GM18517 (cell line): Measurements from ENCODE around the gene COG2.

Experiments used
- ATAC-seq: cut with Tn5 transposase; IDR thresholded peaks from one replicate; pipeline ENCODE4 v1.9.1; 2021; ENCODE audit warnings: mild to moderate bottlenecking, moderate library complexity; ENCODE audit not compliant: unreplicated experiment

Gene COG2

DNA sequence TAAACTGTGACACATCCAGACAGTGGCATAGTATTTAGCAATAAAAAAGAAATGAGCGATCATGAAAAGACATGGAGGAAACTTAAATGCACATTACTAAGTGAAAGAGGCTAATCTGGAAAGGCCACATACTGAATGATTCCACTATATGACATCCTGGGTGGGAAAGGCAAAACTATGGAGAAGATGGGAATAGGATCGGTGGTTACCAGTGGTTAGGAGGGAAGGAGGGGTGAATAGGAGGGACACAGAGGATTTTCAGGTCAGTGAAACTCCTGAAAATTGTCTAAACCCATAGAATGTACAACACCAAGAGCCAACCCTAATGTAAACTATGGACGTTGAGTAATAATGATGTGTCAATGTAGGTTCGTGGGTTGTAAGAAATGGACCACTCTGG is 57.9 kb downstream of the COG2 start:
- no peak for ATAC-seq

DNA sequence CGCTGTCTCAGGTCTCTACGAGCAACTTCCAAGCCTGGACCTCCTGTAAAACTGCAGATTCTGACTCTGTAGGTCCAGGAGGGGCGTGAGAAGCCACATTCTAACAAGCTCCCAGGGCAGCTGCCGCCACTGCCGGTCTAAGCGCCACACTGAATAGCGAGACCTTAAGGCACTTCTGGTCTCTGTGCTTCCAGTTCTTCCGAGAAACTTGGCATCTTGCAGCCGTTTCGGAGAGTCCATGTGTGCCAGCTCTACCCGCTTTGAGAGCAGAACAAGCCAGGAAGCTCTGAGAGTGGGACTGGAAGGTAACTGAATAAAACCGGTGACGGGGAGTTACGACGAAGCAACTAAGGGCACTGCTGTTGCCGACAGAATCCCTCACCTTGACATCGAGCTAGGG is 59.2 kb downstream of the COG2 start:
- no peak for ATAC-seq

DNA sequence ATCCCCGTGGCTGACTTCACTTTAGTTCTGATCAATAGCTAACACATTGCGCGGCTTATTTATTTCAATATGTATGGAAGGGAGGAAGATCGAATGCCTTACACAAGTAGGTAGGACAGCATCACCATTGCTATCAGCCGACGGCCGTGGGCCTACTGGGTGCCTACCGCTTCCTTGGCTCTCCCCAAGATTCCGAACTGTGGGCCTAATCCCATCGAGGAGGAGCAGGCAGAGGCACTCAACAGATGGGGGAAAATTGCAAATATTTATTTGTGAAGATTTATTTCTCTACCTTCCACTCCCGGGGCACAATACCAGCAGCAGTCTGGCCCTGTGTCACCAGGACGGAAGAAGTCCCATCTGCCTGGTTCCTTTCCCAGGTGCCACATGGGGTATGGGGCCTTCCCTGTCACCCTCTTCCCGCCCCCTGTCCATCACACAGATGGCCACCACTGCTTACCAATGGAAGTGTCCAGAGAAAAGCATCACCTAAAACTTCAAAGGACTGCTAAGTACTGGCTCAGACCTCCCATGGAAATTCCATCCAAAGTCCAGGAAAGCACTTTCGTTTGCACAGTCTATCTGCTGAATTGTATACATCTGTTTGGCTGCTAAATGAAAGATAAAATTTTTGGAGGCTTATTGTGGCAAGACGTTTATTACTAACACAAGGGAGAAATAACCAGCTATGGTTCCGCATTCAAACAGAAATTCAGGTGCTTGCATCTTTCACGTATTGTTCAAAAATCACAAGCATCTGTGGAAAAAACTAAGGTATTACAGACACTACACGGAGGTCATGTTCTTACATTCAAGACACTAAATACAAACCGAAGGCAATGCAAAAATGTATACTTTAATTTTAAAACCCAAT is 59.9 kb downstream of the COG2 start:
- no peak for ATAC-seq

DNA sequence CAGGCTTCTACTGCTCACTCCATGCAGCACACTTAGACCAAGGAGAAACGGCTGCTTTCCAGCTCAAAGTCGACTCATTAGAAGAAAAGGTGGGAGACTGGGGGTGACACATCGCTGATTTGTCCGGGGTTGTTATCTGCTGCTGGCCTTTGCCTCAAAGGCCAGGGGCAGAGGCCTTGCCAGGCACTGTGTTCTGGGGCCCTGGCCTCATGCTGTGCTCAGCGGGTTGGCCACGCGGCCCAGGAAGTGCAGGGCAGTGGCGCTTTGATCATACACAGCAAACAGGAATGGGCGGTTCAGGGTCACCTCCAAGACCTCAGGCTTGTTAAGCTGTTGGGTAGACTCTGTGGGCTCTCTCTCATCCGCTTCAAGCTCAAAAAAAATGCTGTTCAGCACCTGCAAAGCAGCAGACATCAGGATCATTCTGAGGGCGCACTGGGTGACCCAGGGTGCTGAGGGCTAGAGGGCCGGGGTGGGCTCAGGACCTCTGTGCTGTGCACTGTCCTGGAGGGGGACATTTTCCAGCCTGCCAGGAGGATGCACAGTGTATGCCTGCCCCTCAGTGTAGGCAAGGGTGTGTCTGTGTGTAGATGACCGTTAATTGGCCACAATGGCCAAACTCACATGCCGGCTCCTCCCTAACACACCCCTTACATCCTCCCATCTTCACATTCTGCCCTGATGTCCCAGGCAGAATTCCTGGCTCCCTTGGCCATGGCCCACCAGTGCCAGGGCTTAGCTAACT is 60.8 kb downstream of the COG2 start:
- ATAC-seq, result no peak

DNA sequence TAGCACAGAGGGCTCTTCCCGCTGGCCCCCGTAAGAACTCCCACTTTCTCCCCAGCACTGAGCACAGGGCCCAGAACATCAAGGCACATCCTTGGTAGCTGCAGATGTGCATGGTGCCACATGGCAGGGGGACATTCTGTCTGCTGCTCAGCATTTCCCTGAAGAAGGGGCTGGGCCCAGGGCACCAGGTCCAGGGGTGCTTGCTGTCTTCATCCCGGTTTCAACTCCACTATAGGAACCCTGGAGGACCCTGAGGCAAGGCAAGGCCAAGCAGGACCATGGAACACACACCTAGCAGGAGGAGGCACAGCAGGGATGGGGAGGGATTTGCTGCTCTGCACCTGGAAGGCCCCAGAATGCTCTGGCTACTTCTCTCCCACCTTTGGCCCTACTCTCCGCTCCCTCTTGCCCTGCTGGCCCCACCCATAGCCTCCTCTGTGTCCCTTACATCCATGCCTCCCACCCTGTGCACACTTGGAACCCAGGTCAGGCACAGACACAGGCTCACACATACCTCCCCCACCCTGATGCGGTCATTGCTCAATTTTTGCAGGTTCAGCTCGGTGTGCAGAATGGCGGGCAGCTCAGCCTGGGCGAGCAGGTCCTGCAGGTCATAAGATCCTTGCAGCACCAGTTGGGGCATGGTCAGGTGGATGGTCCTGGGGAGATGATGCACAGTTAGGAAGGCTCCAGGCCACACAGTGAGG is 61.6 kb downstream of the COG2 start:
- no peak for ATAC-seq

DNA sequence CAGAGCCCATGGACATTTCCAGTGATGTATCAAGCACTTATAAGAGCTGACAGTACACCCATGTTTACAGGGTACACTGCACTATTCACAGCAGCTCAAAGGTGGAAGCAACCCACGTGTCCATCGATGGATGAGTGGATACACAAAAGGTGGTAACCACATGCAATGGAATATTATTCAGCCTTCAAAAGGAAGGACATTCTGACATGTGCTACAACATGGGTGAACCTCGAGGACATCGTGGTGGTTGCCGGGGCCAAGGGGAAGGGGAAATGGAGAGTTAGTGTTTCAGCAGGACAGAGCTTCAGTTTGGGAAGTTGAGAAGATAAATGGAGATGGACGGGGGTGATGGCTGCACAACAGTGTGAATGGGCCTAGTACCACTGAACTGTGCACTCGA is 62.5 kb downstream of the COG2 start:
- ATAC-seq, result no peak

DNA sequence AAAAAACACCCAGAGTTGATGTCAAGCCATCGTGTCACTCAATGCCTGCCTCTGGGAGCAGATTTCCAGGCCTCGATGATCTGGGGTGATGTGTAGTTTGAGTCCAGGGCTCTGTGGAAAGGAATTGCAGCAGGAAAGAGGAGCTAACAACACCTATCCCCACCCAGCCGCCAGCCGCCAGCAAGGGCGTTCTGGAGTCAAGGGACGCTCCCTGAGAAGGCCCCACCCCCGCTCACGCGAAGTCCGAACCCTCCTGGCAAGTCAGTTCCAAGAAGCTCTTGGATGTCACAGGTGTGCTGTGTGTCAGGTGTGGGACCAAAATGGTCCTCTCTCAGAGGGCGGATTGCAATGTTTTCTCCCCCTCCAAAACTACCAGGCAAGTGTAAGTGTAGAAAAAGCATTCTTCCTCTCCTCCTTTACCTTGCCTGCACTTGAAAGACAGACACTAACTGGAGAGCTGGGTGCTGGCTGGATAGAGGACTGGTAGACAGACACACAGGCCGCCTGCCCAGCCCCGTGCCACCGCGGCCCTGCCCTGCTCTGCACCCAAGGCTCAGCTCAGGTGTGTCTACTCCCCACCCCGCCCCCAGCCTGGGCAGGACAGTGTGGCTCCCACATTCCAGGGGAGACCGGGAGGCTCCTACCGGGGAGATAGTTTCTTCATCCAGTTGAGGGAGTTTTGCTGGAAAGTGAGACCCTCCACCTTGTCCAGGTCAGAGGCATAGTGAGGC is 63.2 kb downstream of the COG2 start:
- ATAC-seq, result no peak

DNA sequence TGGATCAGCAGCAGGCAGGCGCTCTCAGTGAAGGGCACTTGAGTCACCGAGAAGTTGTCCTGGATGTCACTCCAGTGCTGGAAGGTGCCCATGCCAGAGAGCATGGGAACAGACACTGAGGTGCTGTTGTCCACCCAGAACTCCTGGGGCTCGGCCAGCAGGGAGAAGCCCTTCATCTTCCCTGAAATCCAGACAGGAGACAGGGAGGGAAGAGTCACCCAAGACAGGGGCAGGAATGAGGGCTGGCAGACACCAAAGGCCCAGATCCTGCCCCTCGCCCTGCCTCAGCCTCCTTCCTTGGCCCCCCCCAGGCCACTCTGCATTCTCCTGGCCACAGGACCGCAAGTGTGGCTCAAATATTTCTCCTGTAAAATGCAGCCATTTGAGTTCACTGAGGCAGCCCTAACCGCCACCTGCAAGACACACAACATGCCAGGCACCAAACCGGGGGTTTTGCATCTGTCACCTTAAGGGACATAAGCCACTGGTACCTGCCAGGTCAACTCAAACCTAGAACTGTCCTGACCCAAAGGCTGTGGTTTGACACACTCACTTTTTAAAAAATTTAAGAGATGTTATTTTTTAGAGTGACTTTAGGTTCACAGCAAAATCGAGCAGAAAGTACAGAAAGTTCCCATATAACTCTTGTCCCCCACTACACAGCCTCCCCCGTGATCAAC is 63.9 kb downstream of the COG2 start:
- no peak for ATAC-seq

DNA sequence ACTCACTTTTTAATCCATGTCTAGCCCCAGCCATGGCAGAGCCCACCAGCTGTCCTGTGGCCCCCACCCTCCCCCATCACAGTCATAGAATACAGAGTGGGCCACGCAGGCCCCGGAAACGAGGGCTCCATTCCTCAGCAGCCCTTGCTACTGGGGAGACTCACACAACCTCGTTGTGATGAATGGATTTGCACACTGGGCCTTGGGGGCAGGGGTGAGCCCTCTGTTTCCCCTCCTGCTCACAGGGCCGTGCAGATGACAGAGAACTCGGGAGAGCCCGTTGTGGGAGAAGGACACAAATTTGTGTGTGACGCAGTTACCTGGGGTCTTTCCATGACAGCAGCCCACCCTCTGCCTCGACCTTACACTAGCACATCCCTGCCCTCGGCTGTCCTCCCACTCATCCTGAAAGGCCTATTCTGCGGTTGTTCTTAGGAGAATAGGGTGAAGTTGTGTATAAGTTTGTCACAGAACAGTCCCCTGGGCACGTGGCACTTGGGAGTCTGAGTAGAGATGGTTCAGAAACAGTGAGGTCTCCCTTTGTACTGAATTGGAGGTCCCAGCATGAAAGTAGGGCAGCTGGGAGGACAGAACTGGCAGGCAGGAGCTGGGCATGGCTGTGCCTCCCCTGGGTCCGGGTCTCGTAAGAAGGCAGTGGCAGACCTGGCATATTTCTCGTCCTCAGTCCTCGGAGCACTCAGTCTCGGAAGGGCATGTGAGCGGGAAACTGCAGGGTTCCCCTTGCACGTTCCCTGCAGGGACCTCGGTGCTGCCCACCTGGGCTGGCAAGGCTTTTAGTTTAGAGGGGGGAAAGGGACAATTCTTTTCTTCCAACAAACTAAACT is 64.8 kb downstream of the COG2 start:
- no peak for ATAC-seq

DNA sequence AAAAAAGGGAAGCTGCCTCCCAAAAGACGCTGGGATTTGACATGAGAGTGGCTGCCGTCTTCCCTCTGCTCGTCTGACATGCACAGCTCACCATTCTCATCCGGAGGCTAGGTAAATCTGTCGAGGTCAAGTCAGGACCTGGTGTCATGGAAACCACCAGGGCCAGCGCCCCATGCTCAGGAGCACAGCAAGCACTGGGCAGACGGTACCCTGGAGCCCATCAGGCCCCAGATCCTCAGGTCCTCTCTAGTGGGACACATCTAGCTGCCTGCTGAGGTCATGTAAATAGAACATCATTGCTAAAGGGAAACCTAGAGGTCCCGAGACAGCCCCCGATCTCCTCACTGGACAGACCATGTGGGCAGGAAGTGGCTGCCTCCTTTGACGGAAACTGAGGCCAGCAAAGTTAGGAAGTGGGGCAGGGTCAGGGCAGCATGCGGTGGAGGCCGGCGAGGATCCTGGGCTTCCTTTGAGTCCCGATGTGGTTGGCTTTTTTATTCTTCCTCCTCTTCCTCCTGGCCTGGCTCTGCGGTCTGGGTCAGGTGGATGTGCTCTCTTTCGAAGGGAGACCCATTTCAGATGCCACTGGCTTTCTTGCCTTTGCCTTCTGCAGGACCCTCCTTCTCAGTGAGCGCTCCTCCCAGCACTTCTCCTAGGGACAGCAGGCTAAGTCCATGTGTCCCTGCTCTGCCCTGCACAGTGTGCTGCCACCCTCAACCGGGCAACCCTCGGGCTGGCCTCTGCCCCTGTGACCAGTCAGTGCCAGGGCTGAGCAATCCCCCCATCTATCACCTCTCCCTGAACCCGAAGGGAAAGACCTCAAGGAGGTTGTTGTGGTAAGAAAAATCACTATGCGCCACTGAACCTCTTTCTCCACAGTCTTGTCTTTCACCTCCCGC is 65.7 kb downstream of the COG2 start:
- no peak for ATAC-seq

DNA sequence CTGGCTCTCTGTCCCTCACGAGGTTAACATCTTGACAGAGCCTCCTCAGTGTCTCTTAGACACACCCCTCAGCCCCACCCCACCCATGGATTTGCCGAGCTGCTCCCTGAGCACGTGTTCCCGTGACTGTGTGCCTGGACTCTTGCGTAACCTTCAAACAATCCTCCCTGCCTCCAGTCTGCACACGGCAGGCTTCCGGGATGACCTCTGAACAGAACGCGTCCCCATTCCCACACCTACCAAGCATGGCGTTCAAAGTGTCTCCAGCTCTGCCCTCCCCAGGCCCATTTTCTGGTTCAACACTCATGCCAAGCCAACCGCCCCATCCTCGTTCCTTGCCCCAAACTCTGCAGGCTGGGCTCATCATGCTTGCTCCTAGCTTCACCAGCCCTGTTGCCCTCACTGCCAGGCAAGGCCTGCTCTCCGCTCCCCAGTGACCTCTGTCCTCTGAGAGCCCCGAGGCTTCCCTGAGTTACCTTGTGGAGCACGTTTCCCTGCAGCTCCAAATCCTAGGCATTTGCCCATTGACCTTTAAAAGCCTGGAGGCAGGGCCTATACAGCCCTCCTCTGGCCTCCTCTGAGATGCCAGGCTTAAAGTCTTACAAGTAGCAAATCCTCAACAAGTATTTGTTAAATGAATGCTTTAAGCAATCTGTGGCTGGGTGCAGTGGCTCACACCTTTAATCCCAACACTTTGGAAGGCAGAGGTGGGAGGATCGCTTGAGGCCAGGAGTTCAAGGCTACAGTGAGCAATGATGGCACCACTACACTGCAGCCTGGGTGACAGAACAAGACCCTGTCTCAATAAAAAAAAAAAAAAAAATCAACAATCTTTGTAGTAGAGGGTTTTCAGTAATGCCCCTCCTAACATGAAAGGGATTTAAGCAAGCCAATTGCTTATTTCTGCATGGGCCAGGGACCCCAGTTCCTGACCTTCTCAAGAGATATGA is 66.6 kb downstream of the COG2 start:
- ATAC-seq, result no peak

DNA sequence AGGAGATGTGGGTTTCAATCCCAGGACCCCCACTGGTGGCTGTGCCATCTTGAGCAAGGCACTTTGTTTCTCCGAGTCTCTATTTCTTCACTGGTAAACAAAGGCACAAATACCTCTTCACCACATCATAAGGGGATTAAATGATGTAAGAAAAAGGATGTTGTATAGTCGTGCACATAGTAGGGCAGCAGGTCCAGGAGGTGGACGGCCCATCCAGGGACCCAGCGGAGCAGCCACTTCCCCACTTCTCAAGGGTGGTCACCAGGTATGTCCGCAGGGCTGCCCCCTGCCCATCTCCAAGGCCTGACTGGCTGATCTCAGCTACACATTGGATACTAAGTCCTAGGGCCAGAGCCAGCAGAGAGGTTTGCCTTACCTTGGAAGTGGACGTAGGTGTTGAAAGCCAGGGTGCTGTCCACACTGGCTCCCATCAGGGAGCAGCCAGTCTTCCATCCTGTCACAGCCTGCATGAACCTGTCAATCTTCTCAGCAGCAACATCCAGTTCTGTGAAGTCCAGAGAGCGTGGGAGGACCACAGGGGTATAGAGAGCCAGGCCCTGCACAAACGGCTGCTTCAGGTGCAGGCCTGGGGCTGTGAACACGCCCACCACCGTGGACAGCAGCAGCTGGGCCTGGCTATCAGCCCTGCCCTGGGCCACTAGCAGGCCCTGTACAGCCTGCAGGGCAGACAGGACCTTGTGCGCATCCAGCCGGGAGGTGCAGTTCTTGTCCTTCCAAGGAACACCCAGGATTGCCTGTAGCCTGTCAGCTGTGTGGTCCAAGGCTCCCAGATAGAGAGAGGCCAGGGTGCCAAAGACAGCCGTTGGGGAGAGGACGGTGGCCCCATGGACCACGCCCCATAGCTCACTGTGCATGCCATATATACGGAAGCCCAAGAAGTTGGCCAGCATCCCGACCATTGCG is 67.6 kb downstream of the COG2 start:
- ATAC-seq, result no peak

DNA sequence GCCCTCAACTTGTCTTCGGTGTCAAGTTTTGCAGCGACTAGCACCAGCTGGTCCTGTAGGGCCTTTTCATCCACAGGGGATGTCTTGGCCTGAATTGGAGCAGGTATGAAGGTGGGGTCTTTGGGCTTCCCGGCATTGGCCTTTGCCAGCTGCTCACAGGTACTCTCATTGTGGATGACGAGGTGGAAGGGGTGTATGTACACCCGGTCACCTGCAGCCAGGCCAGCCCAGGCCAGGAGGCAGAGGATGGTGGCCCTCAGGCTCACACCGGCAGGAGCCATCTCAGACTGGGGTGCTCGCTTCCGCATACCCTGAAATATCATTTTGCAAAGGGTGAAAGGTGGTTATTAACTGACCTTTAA is 68.2 kb downstream of the COG2 start:
- ATAC-seq, result no peak

DNA sequence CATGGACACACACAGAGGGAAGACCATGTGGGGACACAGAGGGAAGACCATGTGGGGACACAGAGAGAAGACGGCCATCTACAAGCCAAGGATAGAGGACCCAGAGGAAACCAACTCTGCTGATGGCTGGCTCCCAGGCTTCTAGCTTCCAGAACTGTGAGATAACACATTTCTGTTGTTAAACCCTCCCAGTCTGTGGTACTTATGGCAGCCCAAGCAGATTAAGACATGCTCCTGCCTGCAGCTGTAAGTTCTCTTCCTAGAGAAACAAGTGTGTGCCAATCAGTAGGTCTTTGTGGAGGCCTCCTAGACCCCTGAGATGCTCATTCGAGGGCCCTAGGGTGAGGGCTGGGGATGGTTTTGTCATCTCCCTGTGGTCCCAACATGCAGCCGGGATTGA is 69.0 kb downstream of the COG2 start:
- ATAC-seq, result no peak

DNA sequence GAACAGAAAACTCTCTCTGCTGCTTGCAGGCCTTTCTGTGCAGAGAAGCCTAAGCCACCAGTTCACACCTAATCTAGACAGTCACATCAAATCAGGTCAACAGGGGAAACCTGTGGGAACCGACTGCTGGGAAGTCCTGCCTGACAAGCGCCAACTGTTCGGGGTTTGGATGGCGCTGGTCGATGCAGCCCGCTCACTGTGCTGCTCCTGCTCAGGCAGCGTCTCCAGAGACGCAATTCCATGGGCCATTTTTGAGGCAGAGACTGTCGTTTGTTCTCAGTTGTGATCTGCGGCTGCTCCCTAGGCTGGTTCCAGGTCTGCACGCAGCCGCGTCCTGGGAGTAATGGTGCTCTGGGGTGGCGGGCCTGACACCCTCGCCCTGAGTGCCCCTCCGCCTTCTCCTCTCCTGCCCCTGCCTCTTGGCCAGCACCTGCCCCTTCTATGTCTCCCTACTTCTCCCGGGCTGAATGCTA is 70.2 kb downstream of the COG2 start:
- ATAC-seq, result no peak

DNA sequence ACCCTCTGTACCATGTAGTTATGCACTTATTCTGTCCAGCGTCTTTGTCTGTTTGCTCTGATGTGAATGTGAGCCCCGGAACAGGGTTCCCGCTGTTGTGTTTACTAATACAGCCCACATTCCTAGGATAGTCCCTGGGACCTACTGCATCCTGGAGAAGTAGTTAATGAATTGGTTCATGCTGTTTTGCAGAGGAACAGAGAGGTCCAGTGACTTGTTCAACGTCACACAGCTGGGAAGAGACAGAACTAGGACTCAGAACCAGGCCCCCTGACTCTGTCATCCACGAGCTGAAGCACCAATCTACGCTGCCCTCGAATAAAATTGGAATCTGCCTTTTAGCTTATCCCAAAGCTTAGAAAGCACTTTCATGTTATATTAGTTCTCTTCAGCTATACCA is 70.9 kb downstream of the COG2 start:
- ATAC-seq, result no peak
